ENCODE data around the gene TBPL1. TPM values are rescaled to one million over a fixed set of nuclear protein-coding genes. Genes with fewer than 3 reads are reported as not detected.

Gene TBPL1
- total and polyA plus RNA-seq, 4 donors = 37.7 to 77.9 (median 62.9) TPM

DNA sequence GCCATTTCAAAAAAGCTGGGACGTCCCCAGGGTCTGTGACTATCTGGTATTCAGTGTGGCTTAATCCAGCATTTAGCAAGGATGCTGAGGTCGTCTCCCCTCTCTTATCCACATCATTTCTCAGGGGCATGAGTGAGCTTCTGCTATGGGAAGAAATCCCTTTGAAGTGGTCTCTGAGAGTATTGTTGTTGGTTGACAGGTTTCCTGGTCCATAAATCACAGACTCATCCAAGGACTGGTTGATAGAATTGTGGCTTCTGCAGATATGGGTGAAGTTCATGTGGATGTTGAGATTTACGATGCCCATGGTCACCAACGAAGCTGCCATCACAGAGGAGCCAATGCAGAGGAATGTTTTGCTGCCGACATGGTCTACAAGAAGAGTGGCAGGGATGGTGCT is 75.4 kb downstream of the TBPL1 start:
- Histone ChIP-seq H3K27me3 (ENCODE audit: control insufficient read depth, insufficient read depth, low read length) (no peaks in the 10 kb centered on the region), H3K4me3 (ENCODE audit: low read depth, low read length) (no peak overlapping the region), H3K27ac (ENCODE audit: low read depth, low read length) (no peak overlapping the region), H3K4me1 (ENCODE audit: control insufficient read depth, insufficient read depth, low read length) (no peaks in the 10 kb centered on the region), H3K36me3 (ENCODE audit: control insufficient read depth, insufficient read depth, low read length) (no peaks in the 10 kb centered on the region), H3K9me3 (ENCODE audit: control insufficient read depth, insufficient read depth, low read length) (no peaks in the 10 kb centered on the region)
- no peak for DNase-seq (ENCODE audit: low read depth in 4 of 6, low spot score in 6 of 6)
- 87% methylated on average over 3 of the region's 5 CpGs for WGBS (ENCODE audit: insufficient coverage)

DNA sequence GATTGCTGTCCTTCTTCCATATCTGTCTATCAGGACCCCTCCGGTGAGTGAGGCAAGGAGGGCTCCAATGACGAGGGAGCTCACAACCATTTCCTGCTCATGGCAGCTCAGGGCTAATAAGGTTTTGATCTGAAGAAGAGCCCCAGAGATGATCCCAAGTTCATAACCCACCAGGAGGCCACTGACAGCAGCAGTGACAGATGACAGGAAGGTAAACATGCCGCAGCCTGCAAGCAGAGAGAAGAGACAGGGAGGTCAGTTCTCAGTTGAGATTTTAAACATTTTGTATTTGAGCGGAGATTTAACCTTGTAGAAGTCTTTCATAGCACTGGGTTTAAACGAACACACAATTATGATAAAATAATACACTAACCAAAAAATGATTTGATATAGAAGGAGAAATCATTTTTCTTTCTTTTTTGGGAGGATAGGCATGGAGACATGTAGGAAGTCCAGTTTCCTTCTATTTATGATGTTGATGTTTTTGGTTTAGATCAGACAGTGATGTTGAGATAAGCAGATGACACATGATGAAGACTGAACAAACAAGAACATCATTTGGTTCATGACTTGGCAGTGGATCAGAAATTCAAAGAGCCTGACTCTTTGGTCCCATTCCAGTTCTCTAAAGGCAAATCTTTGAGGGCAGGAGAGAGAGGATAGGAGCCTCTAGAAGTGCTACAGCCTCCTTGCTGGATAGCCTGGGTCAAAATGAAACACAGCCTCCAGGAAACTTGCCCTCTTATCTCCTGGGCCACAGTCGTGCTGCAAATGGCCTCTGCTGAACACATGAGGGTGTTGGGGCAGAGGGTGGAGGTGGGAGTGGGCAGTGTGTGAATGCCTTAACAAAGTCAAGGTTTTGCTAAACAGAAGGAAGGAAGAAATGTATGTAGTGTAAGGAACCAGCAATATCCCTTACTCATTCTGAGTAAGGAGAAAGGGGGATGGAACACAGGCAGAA is 76.8 kb downstream of the TBPL1 start:
- Histone ChIP-seq H3K36me3 (ENCODE audit: control insufficient read depth, insufficient read depth, low read length) (no peaks in the 10 kb centered on the region), H3K4me3 (ENCODE audit: low read depth, low read length) (no peak overlapping the region), H3K27ac (ENCODE audit: low read depth, low read length) (peak overlapping the region; percentile 29), H3K27me3 (ENCODE audit: control insufficient read depth, insufficient read depth, low read length) (no peaks in the 10 kb centered on the region), H3K9me3 (ENCODE audit: control insufficient read depth, insufficient read depth, low read length) (no peaks in the 10 kb centered on the region), H3K4me1 (ENCODE audit: control insufficient read depth, insufficient read depth, low read length) (no peaks in the 10 kb centered on the region)
- 91% methylated on average over 4 of the region's 6 CpGs for WGBS (ENCODE audit: insufficient coverage)
- peak in 1 of 6 donors; percentile 43 for DNase-seq (ENCODE audit: low read depth in 4 of 6, low spot score in 6 of 6)

DNA sequence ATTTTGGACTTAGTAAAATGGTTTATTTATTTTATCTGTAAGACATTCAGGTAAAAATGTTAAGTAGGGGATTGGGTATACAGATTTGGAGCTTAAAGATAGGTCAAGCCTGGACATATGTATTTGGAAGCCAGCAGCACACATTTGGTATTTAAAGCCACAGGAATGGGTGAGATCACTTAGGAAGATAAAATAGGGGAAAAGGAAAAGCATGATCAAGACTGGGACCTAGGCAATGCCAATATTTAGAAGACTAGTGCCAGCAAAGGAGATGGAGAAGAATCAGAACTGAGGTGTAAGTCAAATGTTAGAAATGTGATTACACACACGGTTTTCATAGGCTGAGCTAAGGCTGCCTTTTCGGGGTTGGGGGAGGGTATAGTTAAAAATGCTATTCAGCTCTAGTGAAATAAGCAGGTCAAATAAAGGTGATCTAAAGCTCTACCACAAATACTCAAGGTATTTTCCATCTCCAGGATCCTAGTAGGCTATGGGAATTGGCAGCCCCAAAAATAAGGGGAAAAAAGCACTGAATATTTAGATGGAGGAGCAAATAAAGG is 78.8 kb downstream of the TBPL1 start:
- H3K4me1 ChIP-seq (ENCODE audit: control insufficient read depth, insufficient read depth, low read length) = no peaks in the 10 kb centered on the region
- H3K9me3 ChIP-seq (ENCODE audit: control insufficient read depth, insufficient read depth, low read length) = no peaks in the 10 kb centered on the region
- no peak overlapping the region for H3K4me3 ChIP-seq (ENCODE audit: low read depth, low read length)
- DNase-seq (ENCODE audit: low read depth in 4 of 6, low spot score in 6 of 6) = no peak
- no peak overlapping the region for H3K27ac ChIP-seq (ENCODE audit: low read depth, low read length)
- H3K36me3 ChIP-seq (ENCODE audit: control insufficient read depth, insufficient read depth, low read length) = no peaks in the 10 kb centered on the region
- H3K27me3 ChIP-seq (ENCODE audit: control insufficient read depth, insufficient read depth, low read length) = no peaks in the 10 kb centered on the region
- 100% methylated on average over 1 of the region's 2 CpGs for WGBS (ENCODE audit: insufficient coverage)

DNA sequence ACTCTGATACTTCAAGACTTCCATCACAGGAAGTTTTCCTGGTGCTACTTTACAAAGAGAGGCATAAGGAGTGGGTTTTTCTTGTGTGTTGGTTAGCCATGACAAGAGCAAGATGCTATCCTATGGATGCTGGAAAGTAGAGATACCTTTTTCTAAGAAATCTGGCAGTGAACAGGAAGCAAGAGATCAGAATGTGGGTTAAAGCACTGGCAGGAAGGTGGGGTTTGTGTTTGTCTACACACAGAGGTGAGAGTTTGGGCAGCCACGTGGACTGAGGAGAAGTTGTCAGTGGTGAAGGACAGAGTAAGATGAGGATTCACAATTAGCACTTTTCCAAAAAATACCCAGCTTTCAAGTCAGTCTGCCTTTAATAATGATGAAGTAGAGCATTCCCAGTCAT is 81.5 kb downstream of the TBPL1 start:
- no CpG with 5 or more reads among the region's 1 CpG for WGBS (ENCODE audit: insufficient coverage)
- Histone ChIP-seq H3K27ac (ENCODE audit: low read depth, low read length) (no peak overlapping the region), H3K9me3 (ENCODE audit: control insufficient read depth, insufficient read depth, low read length) (no peaks in the 10 kb centered on the region), H3K4me3 (ENCODE audit: low read depth, low read length) (no peak overlapping the region), H3K36me3 (ENCODE audit: control insufficient read depth, insufficient read depth, low read length) (no peaks in the 10 kb centered on the region), H3K27me3 (ENCODE audit: control insufficient read depth, insufficient read depth, low read length) (no peaks in the 10 kb centered on the region), H3K4me1 (ENCODE audit: control insufficient read depth, insufficient read depth, low read length) (no peaks in the 10 kb centered on the region)
- no peak for DNase-seq (ENCODE audit: low read depth in 4 of 6, low spot score in 6 of 6)

DNA sequence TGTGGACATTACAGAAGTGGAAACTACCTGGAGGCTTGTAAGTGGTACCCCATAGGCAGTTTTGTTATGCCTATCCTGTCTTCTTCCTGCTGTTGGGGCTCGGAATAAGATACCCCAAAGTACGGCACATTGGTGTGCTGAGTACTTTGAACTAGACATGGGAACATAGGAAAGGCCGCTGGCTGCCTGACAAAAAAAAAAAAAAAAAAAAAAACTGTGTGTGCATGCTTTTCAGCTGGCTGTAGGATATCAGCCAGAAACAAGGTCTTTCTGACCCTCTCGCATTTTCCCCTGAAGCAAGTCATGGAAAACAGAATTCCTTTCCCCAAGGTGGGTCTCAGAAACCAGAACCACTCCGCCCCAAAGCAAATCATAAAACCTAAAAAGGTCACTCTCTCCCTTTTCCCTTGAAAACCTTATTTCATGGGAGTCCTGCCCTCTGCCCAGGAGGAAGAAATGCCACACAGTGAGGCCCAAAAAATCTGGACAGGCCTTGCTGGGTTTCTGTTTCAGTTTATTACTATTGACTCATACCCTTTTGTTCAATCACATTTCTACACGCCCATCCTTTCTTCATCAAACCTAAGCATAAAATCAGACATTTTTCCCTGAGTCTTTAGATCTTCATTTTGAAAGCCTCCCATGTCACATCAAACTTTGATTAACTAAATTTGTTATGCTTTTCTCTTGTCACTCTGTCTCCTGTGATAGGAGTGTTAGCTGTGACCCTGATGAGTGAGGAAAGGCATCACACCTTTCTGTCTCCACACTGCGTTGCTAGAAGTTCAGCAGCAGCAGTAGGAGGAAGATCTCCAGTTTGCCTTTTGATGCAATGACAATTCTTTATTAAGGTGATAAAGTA is 82.2 kb downstream of the TBPL1 start:
- DNase-seq (ENCODE audit: low read depth in 4 of 6, low spot score in 6 of 6) = peak in 1 of 6 donors; percentile 13
- no peak overlapping the region for H3K27ac ChIP-seq (ENCODE audit: low read depth, low read length)
- no peaks in the 10 kb centered on the region for H3K4me1 ChIP-seq (ENCODE audit: control insufficient read depth, insufficient read depth, low read length)
- 88% methylated on average over 5 of the region's 7 CpGs for WGBS (ENCODE audit: insufficient coverage)
- H3K9me3 ChIP-seq (ENCODE audit: control insufficient read depth, insufficient read depth, low read length) = no peaks in the 10 kb centered on the region
- H3K36me3 ChIP-seq (ENCODE audit: control insufficient read depth, insufficient read depth, low read length) = no peaks in the 10 kb centered on the region
- H3K27me3 ChIP-seq (ENCODE audit: control insufficient read depth, insufficient read depth, low read length) = no peaks in the 10 kb centered on the region
- no peak overlapping the region for H3K4me3 ChIP-seq (ENCODE audit: low read depth, low read length)

DNA sequence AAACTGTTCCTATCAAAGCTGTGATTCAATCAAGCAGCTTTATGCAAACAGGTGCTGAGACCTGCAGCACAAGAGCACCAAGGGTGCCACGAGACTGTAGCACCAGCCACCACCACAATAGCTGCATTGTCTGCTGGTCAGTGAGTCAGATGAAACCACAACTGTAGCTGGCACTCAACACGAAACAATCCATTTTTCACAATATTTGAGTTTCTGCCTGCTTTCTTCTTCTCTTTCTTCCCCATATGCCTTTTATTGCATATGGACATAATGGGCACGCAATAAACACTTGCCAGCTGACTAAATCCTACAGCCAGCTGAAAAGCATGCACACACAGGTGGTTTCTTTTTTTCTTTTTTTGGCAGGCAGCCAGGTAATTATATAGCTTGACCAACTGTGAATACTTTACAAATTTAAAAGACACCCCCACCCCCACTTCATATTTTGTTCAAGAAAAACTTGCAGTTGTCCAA is 82.8 kb downstream of the TBPL1 start:
- WGBS (ENCODE audit: insufficient coverage) = 71% methylated on average over 3 of the region's 3 CpGs
- Histone ChIP-seq H3K27ac (ENCODE audit: low read depth, low read length) (no peak overlapping the region), H3K4me1 (ENCODE audit: control insufficient read depth, insufficient read depth, low read length) (no peaks in the 10 kb centered on the region), H3K9me3 (ENCODE audit: control insufficient read depth, insufficient read depth, low read length) (no peaks in the 10 kb centered on the region), H3K27me3 (ENCODE audit: control insufficient read depth, insufficient read depth, low read length) (no peaks in the 10 kb centered on the region), H3K36me3 (ENCODE audit: control insufficient read depth, insufficient read depth, low read length) (no peaks in the 10 kb centered on the region), H3K4me3 (ENCODE audit: low read depth, low read length) (no peak overlapping the region)
- peak in 1 of 6 donors; percentile 9 for DNase-seq (ENCODE audit: low read depth in 4 of 6, low spot score in 6 of 6)

DNA sequence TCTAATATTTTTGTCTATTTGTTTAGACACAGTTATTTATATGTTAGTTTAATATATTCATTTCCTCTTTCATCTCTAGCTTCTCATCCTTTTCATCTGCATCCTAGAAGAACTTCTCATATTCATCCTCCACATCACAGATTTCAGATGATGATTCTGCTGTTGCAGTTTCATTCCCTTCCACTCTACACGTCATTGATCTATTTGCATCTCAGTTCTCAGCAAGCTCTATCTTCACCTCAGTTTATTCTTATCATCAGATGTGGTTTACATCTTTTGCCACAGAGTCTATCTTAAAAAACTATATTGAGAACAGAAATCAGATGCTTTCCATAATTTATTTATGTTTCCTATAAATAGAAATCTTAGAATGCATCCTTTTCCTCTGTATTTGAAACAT is 86.1 kb downstream of the TBPL1 start:
- Histone ChIP-seq H3K27me3 (ENCODE audit: control insufficient read depth, insufficient read depth, low read length) (no peaks in the 10 kb centered on the region), H3K4me3 (ENCODE audit: low read depth, low read length) (no peak overlapping the region), H3K4me1 (ENCODE audit: control insufficient read depth, insufficient read depth, low read length) (no peaks in the 10 kb centered on the region), H3K27ac (ENCODE audit: low read depth, low read length) (no peak overlapping the region), H3K9me3 (ENCODE audit: control insufficient read depth, insufficient read depth, low read length) (no peaks in the 10 kb centered on the region), H3K36me3 (ENCODE audit: control insufficient read depth, insufficient read depth, low read length) (no peaks in the 10 kb centered on the region)
- WGBS (ENCODE audit: insufficient coverage) = 88% methylated on average over 1 of the region's 1 CpG
- no peak for DNase-seq (ENCODE audit: low read depth in 4 of 6, low spot score in 6 of 6)

Small RNAs within 50 kb of the gene (small RNA-seq; reads per million reads assigned to genes)
- gene AL449363.1 (ENCODE audit: low replicate concordance) = not detected

Other genes starting within 250 kb of the TBPL1 start
- gene TCF21, start 64.1 kb upstream of the TBPL1 start, total RNA-seq = 1 to 10 TPM in 1 of 2 donors, not detected in 1; 5.3 TPM
- under 1 TPM; 0.63 to 0.95 TPM for gene TCF21, start 64.1 kb upstream of the TBPL1 start, polyA plus RNA-seq (ENCODE audit: insufficient read length in 2 of 2)
- 10 to 100 TPM; 13.8 to 57.7 TPM for gene SLC2A12, start 99.4 kb downstream of the TBPL1 start, total RNA-seq
- gene SLC2A12, start 99.4 kb downstream of the TBPL1 start, polyA plus RNA-seq (ENCODE audit: insufficient read length in 2 of 2) = 1 to 10 TPM; 3.3 to 5.0 TPM

All from spinal cord (tissue), 10 donors.